Smooth muscle cell (in vitro differentiated cells): Measurements from ENCODE around the gene IGF1. TPM values are rescaled to one million over a fixed set of nuclear protein-coding genes. Genes with fewer than 3 reads are reported as not detected.
"Not testable (repeated sequence)": the region's sequence is repeated elsewhere in the genome, so short reads cannot be mapped to it uniquely, and the experiment has no call there.

Experiments
- DNase-seq: peaks from one replicate; lab custom pipeline; 2025; ENCODE audit not compliant: unreplicated experiment; lab: John Stamatoyannopoulos, UW
- H2AFZ ChIP-seq: fragments of 200-600 bp; sonication (generic); 2 replicates; pipeline ENCODE4 v1.6.0; 2016; ENCODE audit warnings: antibody characterized with exemption, low read depth, mild to moderate bottlenecking
- H3F3A ChIP-seq: fragments of 200-600 bp; sonication (generic); 2 replicates; pipeline ENCODE4 v1.6.0; 2017; ENCODE audit warnings: antibody characterized with exemption, low read depth
- H3K27ac ChIP-seq: fragments of 200-600 bp; sonication (generic); 2 replicates; pipeline ENCODE4 v1.5.1; 2016; ENCODE audit warnings: low read depth, mild to moderate bottlenecking
- H3K27me3 ChIP-seq: fragments of 200-600 bp; sonication (generic); 2 replicates; pipeline ENCODE4 v1.6.1; 2016; ENCODE audit warnings: low read depth, mild to moderate bottlenecking
- H3K36me3 ChIP-seq: fragments of 200-600 bp; sonication (generic); 2 replicates; pipeline ENCODE4 v1.5.1; 2016; ENCODE audit warnings: low read depth
- H3K4me1 ChIP-seq: fragments of 200-600 bp; sonication (generic); 2 replicates; pipeline ENCODE4 v1.5.1; 2016; ENCODE audit warnings: low read depth
- H3K4me2 ChIP-seq: fragments of 200-600 bp; sonication (generic); 2 replicates; pipeline ENCODE4 v1.6.0; 2016; ENCODE audit warnings: mild to moderate bottlenecking
- H3K4me3 ChIP-seq: fragments of 200-600 bp; sonication (generic); 2 replicates; pipeline ENCODE4 v1.5.1; 2016; ENCODE audit warnings: mild to moderate bottlenecking
- H3K79me2 ChIP-seq: fragments of 200-600 bp; sonication (generic); 2 replicates; pipeline ENCODE4 v1.6.0; 2016; ENCODE audit warnings: low read depth, mild to moderate bottlenecking
- H3K9ac ChIP-seq: fragments of 200-600 bp; sonication (generic); 2 replicates; pipeline ENCODE4 v1.6.0; 2016; ENCODE audit warnings: low read depth
- H3K9me3 ChIP-seq: fragments of 200-600 bp; sonication (generic); replicated peaks from 2 replicates; pipeline ENCODE4 v1.5.1; 2016; ENCODE audit warnings: low read depth
- H4K20me1 ChIP-seq: fragments of 200-600 bp; sonication (generic); 2 replicates; pipeline ENCODE4 v1.6.0; 2016; ENCODE audit warnings: low read depth
- WGBS: methylation state at CpG from one replicate; pipeline ENCODE4 v1.1.7; 2016; ENCODE audit warnings: low lambda C conversion rate; 5-methylcytosine and 5-hydroxymethylcytosine counted together
- polyA plus RNA-seq: library from polyadenylated mRNA; unstranded; fragments of >200 nt; fragmentation: Nextera tagmentation; extraction: Ambion mirVana; gene quantifications from 2 replicates; pipeline ENCODE4 v1.2.1, GENCODE V29; 2016
- total RNA-seq: library from RNA; depleted of rRNA; stranded (reverse); fragments of >200 nt; gene quantifications from 2 replicates; pipeline ENCODE4 v1.2.3, GENCODE V29; 2014
- TF ChIP-seq, protein P1 (sequence below): fragments of 200-600 bp; sonication (generic); IDR thresholded peaks from 2 replicates; pipeline ENCODE4 v1.5.1; 2017; ENCODE audit warnings: borderline replicate concordance, mild to moderate bottlenecking, antibody characterized with exemption; ENCODE audit not compliant: insufficient read depth, poor library complexity, severe bottlenecking

IGF1 gene
- total and polyA plus RNA-seq, 2 experiments from 2014 or later = 1.3 to 8.9 TPM

DNA sequence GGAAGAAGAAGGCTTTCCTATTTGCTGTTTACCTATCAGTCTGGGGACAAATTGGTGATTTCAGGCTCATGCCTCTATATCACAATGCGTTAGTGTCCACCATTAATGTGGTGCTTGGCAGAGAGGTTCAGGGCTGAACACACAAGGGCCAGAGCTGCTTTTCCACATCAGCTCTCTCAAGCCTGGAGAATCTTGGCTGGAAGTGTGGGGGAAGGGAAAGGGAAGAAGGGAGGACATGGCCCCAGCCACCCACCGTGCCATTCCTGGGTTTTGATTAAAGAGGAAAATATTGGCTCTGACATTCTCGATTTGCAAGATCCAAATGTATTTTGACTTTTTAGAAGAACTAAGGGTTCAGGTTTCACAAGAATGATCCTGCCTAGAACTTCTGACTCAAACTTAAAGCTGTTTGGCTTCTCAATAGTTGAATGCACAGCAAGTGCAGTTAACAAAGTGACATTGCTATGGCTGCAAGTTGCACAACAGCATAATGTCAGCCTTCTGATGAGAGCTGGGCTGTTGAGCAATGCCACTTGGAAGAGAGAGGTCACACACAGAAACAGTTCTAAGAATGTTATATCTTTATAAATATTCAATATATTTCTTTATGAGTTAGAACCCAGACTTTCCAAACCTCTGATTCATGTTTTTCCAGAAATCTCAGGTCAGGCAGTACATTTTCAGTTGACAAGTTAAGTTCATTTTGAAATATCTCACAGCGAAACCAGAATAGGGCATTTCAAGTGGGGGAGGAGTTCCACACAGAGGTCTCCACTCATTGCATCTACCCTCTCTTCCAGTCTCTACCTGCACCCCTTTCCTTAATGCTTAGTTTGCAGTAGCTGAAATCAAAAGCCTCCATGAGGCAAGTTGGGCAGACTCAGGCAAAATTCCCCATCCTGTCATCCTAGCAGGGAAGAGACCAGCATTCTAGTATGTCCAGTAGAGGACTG, 25.3 kb downstream of the IGF1 start:
- Histone ChIP-seq H3K27ac (no peak overlapping the region), H2AFZ (no peak overlapping the region), H3K4me1 (no peaks in the 10 kb centered on the region), H3K27me3 (no peaks in the 10 kb centered on the region), H3K4me3 (no peak overlapping the region), H3F3A (no peaks in the 10 kb centered on the region), H3K9me3 (no peaks in the 10 kb centered on the region), H3K36me3 (no peaks in the 10 kb centered on the region), H3K9ac (no peak overlapping the region), H3K79me2 (no peaks in the 10 kb centered on the region), H4K20me1 (no peaks in the 10 kb centered on the region), H3K4me2 (no peak overlapping the region)
- WGBS = 90% methylated on average over 4 of the region's 4 CpGs
- TF ChIP-seq, protein P1, sequence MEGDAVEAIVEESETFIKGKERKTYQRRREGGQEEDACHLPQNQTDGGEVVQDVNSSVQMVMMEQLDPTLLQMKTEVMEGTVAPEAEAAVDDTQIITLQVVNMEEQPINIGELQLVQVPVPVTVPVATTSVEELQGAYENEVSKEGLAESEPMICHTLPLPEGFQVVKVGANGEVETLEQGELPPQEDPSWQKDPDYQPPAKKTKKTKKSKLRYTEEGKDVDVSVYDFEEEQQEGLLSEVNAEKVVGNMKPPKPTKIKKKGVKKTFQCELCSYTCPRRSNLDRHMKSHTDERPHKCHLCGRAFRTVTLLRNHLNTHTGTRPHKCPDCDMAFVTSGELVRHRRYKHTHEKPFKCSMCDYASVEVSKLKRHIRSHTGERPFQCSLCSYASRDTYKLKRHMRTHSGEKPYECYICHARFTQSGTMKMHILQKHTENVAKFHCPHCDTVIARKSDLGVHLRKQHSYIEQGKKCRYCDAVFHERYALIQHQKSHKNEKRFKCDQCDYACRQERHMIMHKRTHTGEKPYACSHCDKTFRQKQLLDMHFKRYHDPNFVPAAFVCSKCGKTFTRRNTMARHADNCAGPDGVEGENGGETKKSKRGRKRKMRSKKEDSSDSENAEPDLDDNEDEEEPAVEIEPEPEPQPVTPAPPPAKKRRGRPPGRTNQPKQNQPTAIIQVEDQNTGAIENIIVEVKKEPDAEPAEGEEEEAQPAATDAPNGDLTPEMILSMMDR = no peak
- DNase-seq = no peak

DNA sequence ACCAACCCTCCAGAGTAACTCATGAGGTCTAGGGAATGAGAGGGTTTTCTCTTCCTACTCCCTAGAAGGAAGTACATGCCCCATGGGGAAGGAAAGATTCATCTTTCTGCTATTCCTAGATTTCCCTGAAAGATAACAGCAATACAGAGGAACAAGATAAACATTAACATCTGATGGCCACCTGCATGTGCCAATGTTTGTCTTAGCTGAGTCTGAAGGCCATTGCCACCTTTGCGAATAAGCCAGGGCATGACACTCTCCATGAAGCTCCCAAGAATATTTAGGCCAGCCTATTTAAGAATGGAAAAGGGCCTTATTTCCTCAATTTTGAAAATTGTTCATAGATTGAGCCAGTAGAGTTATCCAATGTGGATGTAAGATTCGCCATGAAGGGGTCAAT, 26.0 kb downstream of the IGF1 start:
- Histone ChIP-seq H3K4me1 (no peaks in the 10 kb centered on the region), H4K20me1 (no peaks in the 10 kb centered on the region), H3K4me3 (no peak overlapping the region), H3K4me2 (no peak overlapping the region), H3K36me3 (no peaks in the 10 kb centered on the region), H3K9me3 (no peaks in the 10 kb centered on the region), H3K79me2 (no peaks in the 10 kb centered on the region), H2AFZ (no peak overlapping the region), H3K27ac (no peak overlapping the region), H3F3A (no peaks in the 10 kb centered on the region), H3K27me3 (no peaks in the 10 kb centered on the region), H3K9ac (no peak overlapping the region)
- DNase-seq = no peak
- TF ChIP-seq, protein P1 = no peak
- WGBS = 98% methylated on average over 2 of the region's 2 CpGs

DNA sequence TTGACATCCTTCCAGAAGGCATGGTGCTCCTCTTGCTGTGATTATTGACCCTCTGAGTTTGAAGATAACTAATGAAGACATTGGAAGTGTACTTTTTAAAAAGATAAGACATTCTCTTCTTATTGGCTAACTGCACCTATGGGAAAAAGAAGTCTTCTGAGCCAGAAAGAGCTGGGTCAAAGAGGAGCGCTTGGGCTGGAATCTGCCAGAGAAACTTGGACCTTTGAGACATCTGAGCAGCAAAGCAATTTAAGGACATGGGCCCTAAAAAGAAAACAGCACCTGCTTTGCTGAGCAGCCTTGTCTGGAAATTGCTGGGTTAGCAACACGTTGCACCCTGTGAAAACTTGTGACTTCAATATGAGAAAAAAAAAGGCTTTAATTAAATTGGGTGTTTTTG, 27.8 kb downstream of the IGF1 start:
- Histone ChIP-seq H3K79me2 (no peaks in the 10 kb centered on the region), H3K9ac (no peak overlapping the region), H3K4me2 (no peak overlapping the region), H4K20me1 (no peaks in the 10 kb centered on the region), H3K36me3 (no peaks in the 10 kb centered on the region), H3K4me3 (no peak overlapping the region), H3K9me3 (no peaks in the 10 kb centered on the region), H2AFZ (no peak overlapping the region), H3F3A (no peaks in the 10 kb centered on the region), H3K27ac (no peak overlapping the region), H3K27me3 (no peaks in the 10 kb centered on the region), H3K4me1 (no peaks in the 10 kb centered on the region)
- WGBS = 100% methylated on average over 2 of the region's 2 CpGs
- TF ChIP-seq, protein P1 = no peak
- no peak for DNase-seq

DNA sequence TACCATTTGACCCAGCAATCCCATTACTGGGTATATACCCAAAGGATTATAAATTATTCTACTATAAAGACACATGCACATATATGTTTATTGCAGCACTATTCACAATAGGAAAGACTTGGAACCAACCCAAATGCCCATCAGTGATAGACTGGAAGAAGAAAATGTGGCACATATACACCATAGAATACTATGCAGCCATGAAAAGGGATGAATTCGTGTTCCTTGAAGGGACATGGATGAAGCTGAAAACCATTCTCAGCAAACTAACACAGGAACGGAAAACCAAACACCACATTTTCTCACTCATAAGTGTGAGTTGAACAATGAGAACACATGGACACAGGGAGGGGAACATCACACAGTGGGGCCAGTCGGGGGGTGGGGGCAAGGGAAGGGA, 31.3 kb downstream of the IGF1 start:
- not testable (repeated sequence) for H3K4me3 ChIP-seq, H3K79me2 ChIP-seq, H4K20me1 ChIP-seq, H3K27me3 ChIP-seq, H3K36me3 ChIP-seq, H3K9ac ChIP-seq, DNase-seq, H3K27ac ChIP-seq, H3F3A ChIP-seq, H3K4me1 ChIP-seq, H2AFZ ChIP-seq, H3K9me3 ChIP-seq, H3K4me2 ChIP-seq
- 89% methylated on average over 3 of the region's 3 CpGs for WGBS

DNA sequence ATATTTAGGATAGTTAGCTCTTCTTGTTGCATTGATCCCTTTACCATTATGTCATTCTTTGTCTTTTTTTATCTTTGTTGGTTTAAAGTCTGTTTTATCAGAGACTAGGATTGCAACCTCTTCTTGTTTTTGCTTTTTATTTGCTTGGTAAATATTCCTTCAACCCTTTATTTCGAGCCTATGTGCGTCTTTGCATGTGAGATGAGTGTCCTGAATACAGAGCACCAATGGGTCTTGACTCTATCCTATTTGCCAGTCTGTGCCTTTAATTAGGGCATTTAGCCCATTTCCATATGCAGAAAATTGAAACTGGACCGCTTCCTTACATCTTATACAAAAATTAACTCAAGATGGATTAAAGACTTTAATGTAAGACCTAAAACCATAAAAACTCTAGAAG, 32.9 kb downstream of the IGF1 start:
- not testable (repeated sequence) for H3K4me2 ChIP-seq, H2AFZ ChIP-seq, H3K36me3 ChIP-seq, H3K79me2 ChIP-seq, DNase-seq, H3K27me3 ChIP-seq, H3K9ac ChIP-seq, H3K9me3 ChIP-seq, H3F3A ChIP-seq, H3K27ac ChIP-seq, H3K4me3 ChIP-seq, H4K20me1 ChIP-seq, H3K4me1 ChIP-seq
- WGBS = 92% methylated on average over 3 of the region's 3 CpGs
